Activated B cell treated with CpG ODN at 0.5 μM for 24 hours (primary cell): ENCODE measurements around the gene TMEM245. TPM values are rescaled to one million over a fixed set of nuclear protein-coding genes. Genes with fewer than 3 reads are reported as not detected.

ENCODE experiments used
- ATAC-seq: fragments of 200-7000 bp; cut with Tn5 transposase; one replicate; pipeline ENCODE4 v1.10.0; 2021; ENCODE audit warnings: low read depth, mild to moderate bottlenecking, moderate library complexity
- CTCF ChIA-PET: fragments of 350-600 bp; sonication (Branson Sonifier 250); formaldehyde crosslinking; loops from one replicate; lab custom pipeline; 2021; ENCODE audit warnings: antibody characterized with exemption; lab: Charles Lee
- POLR2A ChIA-PET: fragments of 350-600 bp; sonication (Branson Sonifier 250); formaldehyde crosslinking; loops from one replicate; lab custom pipeline; 2021; ENCODE audit warnings: antibody characterized with exemption; lab: Charles Lee
- DNase-seq: peaks from one replicate; pipeline ENCODE4 v3.0.0; 2022
- H3K27ac Mint-ChIP-seq: one replicate; pipeline ENCODE4 v1.8.0; 2020; ENCODE audit warnings: mixed read lengths
- H3K27me3 Mint-ChIP-seq: one replicate; pipeline ENCODE4 v1.8.0; 2021; ENCODE audit warnings: mixed read lengths
- H3K36me3 Mint-ChIP-seq: one replicate; pipeline ENCODE4 v1.8.0; 2021; ENCODE audit warnings: low read depth, mixed read lengths
- H3K4me1 Mint-ChIP-seq: one replicate; pipeline ENCODE4 v1.8.0; 2021; ENCODE audit warnings: mixed read lengths
- H3K4me3 Mint-ChIP-seq: one replicate; pipeline ENCODE4 v1.8.0; 2020; ENCODE audit warnings: mild to moderate bottlenecking, mixed read lengths
- H3K9me3 Mint-ChIP-seq: one replicate; pipeline ENCODE4 v1.8.0; 2020; ENCODE audit warnings: mixed read lengths
- intact Hi-C: fragments of 100-400 bp; cut with micrococcal nuclease; formaldehyde crosslinking; loops from one replicate; pipeline ENCODE4 v1.15.1; 2024
- total RNA-seq: library from RNA; stranded (reverse); gene quantifications from 2 replicates; pipeline ENCODE4 v1.2.3, GENCODE V29; 2022
- TF ChIP-seq, protein P1 (sequence below): fragments of 200-600 bp; IDR thresholded peaks from one replicate; pipeline ENCODE4 v1.8.0; 2022; ENCODE audit warnings: antibody characterized with exemption, mild to moderate bottlenecking

Gene TMEM245
- total RNA-seq, 1 donor from 2014 or later: 20.6 TPM

DNA sequence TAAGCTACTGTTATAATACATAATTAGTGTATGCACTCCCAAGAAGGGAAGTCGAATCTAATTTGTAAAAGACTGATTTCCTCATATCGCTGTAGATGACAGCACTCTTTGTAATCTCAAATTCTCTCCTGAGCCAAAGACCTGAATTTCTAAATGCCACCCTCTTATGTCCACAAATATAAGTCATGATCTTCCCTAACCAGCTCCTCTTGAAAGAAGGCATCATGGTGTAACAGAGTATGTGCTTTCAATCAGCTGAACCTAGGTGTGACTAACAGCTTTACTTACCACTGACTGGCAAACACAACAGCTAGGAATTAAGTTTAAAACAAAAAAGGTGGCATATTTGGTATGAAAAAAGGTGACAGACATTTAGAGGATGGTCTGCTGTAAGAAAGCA, 72.5 kb downstream of the TMEM245 start:
- intact Hi-C loops: no loop called here
- peaks cover 79% of the 10 kb centered on the region for H3K36me3 Mint-ChIP-seq

DNA sequence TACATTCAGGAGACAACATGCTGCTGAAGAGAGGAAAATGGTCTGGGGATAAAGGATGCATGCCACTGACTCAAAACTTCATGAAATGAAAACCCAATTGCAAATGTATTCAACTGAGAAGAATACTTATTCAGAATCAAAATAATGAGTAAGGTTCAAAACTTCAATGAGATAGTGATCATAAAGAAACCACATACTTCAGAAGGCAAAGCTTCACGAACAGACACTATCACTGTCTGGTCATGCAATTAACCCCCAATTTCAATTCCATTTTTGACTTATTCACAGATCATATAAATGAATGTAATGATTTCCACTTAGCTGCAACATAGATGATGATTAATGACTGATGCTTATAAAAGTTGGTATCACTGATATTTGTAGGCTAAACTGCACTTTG, 73.4 kb downstream of the TMEM245 start:
- TF ChIP-seq, protein P1, sequence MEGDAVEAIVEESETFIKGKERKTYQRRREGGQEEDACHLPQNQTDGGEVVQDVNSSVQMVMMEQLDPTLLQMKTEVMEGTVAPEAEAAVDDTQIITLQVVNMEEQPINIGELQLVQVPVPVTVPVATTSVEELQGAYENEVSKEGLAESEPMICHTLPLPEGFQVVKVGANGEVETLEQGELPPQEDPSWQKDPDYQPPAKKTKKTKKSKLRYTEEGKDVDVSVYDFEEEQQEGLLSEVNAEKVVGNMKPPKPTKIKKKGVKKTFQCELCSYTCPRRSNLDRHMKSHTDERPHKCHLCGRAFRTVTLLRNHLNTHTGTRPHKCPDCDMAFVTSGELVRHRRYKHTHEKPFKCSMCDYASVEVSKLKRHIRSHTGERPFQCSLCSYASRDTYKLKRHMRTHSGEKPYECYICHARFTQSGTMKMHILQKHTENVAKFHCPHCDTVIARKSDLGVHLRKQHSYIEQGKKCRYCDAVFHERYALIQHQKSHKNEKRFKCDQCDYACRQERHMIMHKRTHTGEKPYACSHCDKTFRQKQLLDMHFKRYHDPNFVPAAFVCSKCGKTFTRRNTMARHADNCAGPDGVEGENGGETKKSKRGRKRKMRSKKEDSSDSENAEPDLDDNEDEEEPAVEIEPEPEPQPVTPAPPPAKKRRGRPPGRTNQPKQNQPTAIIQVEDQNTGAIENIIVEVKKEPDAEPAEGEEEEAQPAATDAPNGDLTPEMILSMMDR: no peak
- POLR2A ChIA-PET: no interaction called here
- no peaks in the 10 kb centered on the region for H3K27me3 Mint-ChIP-seq
- DNase-seq: no peak
- peaks cover 72% of the 10 kb centered on the region for H3K36me3 Mint-ChIP-seq
- intact Hi-C loops: no loop called here
- H3K4me3 Mint-ChIP-seq: no peak overlapping the region
- H3K27ac Mint-ChIP-seq: no peak overlapping the region
- no peak for ATAC-seq
- CTCF ChIA-PET: no interaction called here
- no peaks in the 10 kb centered on the region for H3K4me1 Mint-ChIP-seq
- H3K9me3 Mint-ChIP-seq: no peaks in the 10 kb centered on the region

More for the DNA sequence above, 72.5 kb downstream of the TMEM245 start:
- no peaks in the 10 kb centered on the region for H3K27me3 Mint-ChIP-seq
- no peak for DNase-seq
- no peaks in the 10 kb centered on the region for H3K4me1 Mint-ChIP-seq
- ATAC-seq: no peak
- H3K27ac Mint-ChIP-seq: no peak overlapping the region
- CTCF ChIA-PET: no interaction called here
- POLR2A ChIA-PET: no interaction called here
- TF ChIP-seq, protein P1: no peak
- no peak overlapping the region for H3K4me3 Mint-ChIP-seq
- no peaks in the 10 kb centered on the region for H3K9me3 Mint-ChIP-seq

DNA sequence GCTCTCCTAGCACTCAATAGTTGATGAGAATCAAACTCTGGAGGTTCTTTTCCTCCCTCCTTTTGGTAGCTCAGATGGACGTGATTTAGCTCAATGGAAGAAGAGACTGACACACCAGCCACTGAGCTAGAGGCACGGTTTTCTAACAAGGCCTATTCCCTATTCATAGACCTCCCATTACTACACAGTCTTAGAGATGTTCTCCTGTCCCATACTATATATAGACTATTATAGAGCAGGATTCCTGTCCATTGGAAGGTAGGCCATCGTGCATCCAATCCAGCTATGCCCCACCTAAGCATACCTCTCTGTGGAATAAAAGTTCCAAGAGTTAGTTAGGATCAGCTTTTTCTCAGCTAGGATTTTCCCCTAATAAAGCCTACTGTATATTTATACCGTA, 76.2 kb downstream of the TMEM245 start:
- H3K4me3 Mint-ChIP-seq: no peak overlapping the region
- intact Hi-C loops: no loop called here
- TF ChIP-seq, protein P1: no peak
- CTCF ChIA-PET: no interaction called here
- POLR2A ChIA-PET: no interaction called here
- DNase-seq (no peak), ATAC-seq (no peak)
- H3K36me3 Mint-ChIP-seq: peaks cover 69% of the 10 kb centered on the region
- no peaks in the 10 kb centered on the region for H3K4me1 Mint-ChIP-seq
- H3K9me3 Mint-ChIP-seq: peaks cover 2% of the 10 kb centered on the region
- H3K27ac Mint-ChIP-seq: no peak overlapping the region
- no peaks in the 10 kb centered on the region for H3K27me3 Mint-ChIP-seq

DNA sequence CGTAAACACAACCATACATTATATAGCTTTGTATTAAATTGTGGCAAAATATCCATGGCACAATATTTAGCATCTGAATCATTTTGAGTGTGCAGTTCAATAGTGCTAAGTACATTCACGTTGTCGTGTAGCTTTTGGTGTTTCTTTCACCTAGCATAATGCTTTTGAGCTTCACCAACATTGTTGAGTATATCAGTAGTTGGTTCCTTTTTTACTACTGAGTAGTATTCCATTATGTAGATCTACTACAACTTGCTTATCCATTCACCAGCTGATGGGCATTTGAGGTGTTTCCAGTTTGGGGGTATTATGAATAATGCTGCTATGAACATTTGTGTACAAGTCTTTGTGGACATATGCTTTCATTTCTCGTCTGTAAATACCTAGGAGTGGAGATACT, 79.2 kb downstream of the TMEM245 start:
- no peak for ATAC-seq
- peaks cover 2% of the 10 kb centered on the region for H3K9me3 Mint-ChIP-seq
- no peak overlapping the region for H3K4me3 Mint-ChIP-seq
- DNase-seq: no peak
- no peak overlapping the region for H3K27ac Mint-ChIP-seq
- no peaks in the 10 kb centered on the region for H3K27me3 Mint-ChIP-seq
- H3K4me1 Mint-ChIP-seq: no peaks in the 10 kb centered on the region
- POLR2A ChIA-PET: no interaction called here
- CTCF ChIA-PET: no interaction called here
- intact Hi-C loops: no loop called here
- peaks cover 72% of the 10 kb centered on the region for H3K36me3 Mint-ChIP-seq
- TF ChIP-seq, protein P1: no peak

DNA sequence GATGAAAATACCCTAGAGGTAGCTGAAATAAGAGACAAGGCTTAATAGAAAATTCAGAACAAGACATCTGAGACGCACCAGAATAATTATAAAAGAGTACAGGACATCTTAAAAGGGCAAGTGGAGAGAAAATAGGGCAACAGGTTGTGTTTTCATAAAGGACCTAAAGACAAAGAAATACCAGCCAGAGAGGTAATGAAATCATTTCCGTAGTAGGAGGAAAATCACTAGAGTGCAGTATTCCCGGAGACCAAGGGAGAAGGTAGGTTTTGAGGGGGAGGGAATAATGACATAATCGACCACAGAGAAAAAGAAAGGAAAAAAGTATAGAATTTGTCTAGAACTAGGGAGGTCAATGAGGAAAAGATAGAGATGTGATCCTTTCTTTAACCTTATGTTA, 80.2 kb downstream of the TMEM245 start:
- no peak for ATAC-seq
- H3K27me3 Mint-ChIP-seq: no peaks in the 10 kb centered on the region
- POLR2A ChIA-PET: no interaction called here

More for the DNA sequence above, 80.2 kb downstream of the TMEM245 start:
- Mint-ChIP-seq H3K9me3 (peaks cover 2% of the 10 kb centered on the region), H3K4me3 (no peak overlapping the region), H3K27ac (no peak overlapping the region), H3K4me1 (no peaks in the 10 kb centered on the region), H3K36me3 (peaks cover 68% of the 10 kb centered on the region)
- CTCF ChIA-PET: no interaction called here
- intact Hi-C loops: no loop called here
- TF ChIP-seq, protein P1: no peak
- no peak for DNase-seq
